Measurements from ENCODE around the gene GYPC. TPM values are rescaled to one million over a fixed set of nuclear protein-coding genes. Genes with fewer than 3 reads are reported as not detected.
A peak's percentile ranks its signal among the peaks of the same experiment; 100 is the strongest.
"Not testable (repeated sequence)": the region's sequence is repeated elsewhere in the genome, so short reads cannot be mapped to it uniquely, and the experiment has no call there.

GYPC gene
- total RNA-seq, 1 experiment from 2014 or later = 60.9 TPM

DNA sequence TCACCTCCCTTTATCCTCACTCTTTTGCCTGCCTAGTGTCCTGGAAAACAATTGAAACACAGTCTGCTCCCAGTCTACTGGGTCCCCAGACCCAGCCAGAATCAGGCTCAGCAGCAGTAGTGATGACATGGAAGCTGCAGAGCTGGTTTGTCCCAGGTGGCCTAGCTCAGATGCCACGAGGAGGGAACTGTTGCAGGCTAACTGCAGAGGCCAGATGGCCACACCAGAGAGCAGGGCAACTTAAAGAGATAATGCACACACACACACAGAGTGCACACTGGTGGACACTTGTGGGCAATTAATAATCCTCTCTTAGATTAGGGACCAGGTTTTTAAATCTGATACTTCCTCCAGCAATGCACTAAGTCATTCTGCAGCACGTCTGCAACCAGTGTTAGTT is 42.4 kb downstream of the GYPC start:
- no peak for DNase-seq (ENCODE audit: low read depth)

DNA sequence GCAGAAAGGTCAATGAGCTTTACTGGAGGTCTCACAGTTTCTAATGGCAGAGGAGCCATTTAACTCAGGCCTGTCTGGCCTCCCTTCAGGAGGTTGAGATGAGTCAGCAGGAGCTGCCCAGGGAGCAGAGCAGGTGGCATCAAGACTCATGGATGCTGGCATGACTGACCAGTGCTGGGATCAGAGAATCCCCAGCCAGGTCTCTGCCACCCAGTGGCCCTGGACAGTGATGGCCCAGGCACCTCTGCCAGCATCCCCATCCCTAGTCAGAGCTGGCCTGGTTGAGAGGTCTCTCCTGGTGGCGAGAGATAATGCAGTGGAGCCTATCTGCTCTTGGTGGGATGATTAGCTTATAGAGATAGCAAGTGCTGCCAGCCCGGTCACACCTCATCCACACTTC is 43.1 kb downstream of the GYPC start:
- DNase-seq (ENCODE audit: low read depth) = peak; percentile 35

DNA sequence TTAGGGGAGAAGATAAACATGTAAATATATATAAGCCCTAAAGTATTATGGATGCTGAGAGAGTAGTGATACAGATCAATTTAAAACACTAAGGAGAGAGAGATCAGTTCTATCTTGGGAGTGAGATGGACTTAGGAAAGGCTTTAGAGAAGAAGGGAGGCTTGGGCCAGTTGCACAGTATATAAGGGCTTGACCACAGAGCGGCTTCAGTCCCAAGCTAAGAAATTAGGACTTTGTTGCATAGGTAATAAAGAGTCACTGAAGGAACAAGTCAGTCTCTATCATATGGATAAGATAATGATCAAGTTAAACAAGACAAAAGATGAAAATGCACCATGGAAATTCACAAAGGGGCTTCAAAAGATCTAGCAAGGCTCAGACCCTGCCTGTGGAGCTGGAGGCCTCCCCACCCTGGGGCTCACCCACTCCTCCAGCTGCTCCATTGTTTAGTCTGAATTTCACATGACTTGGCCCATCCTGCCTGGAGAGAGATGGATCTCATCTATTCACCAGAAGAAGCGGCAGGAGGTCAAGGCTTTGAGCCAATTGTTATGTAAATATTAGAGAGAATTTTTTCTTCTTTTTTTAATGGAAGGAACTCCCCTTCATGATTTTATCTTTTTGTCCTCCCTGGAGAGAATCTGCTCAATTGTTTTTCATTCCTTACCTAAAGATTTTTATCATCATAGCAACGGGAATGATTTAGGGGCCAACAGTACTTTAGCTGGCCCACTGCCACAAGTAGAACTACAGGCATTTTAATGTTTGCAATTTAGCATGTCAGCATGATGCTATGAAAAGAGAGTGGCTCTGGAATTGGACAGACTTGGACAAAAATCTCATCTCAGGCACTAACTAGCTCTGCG is 44.0 kb downstream of the GYPC start:
- DNase-seq (ENCODE audit: low read depth) = no peak

DNA sequence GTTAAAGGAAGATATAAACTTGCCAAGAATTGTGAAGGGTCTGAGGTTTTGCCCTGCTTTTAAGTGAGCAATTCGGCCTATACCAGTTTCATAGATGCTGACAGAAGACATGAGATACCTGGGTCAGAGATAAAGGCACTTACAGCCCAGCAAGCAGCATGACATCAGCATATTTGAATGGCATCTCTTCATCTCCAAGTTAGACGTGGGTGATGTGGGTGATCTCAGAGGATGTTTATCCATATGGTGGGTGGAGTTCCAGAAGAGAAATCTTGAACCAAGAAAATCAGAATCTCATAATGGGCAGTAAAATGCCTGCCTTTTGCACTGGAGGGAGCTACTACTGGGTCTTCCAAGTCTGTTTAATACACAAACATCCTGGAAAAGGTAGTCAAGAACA is 44.7 kb downstream of the GYPC start:
- no peak for DNase-seq (ENCODE audit: low read depth)

DNA sequence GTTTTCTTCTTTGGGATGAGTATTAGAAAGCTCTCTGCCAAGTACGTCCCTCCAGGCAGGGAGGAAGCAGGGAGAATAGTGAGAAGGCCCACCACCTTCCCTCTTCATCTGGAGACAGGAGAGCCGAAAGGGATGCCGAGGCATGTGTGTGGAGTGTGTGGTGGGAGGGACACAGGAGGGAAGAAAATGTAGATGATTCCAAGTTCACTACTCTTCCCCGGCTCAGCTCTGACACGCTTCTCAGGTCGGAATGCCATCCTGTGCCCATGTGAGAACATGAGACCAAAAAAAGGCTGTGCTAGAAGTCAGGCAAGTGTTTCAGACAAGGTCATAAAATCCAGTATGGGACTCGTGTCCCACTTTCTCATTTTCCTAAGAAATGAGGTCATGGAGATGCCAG is 47.4 kb downstream of the GYPC start:
- DNase-seq (ENCODE audit: low read depth) = no peak

DNA sequence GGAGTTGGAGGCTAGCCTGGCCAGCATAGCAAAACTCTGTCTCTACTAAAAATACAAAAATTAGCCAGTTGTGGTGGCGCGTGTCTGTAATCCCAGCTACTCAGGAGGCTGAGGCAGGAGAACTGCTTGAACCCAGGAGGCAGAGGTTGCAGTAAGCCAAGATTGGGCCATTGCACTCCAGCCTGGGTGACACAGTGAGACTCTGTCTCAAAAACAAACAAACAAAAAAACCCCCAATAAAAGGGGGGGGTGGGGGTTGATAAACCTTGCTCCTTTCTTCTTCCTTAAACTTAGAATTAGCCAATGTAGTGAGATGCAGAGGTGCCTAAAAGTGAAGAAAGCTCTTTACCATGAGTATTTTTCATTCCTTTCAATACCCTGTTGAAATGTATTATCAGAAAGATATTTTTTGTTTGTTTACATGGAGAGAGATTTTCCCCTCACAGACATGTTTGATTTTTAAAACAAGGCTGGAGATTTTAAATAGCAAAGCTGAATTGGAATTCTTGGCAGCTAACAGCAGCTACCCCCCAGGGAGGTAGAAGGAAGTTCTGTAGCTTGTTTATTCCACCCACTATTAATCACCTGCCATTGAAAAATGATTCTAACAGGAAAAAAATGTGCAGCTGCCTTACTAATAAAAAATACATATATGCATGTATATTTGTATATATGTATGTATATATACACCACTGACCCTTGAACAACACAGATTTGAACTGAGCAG is 48.6 kb downstream of the GYPC start:
- DNase-seq (ENCODE audit: low read depth) = no peak

DNA sequence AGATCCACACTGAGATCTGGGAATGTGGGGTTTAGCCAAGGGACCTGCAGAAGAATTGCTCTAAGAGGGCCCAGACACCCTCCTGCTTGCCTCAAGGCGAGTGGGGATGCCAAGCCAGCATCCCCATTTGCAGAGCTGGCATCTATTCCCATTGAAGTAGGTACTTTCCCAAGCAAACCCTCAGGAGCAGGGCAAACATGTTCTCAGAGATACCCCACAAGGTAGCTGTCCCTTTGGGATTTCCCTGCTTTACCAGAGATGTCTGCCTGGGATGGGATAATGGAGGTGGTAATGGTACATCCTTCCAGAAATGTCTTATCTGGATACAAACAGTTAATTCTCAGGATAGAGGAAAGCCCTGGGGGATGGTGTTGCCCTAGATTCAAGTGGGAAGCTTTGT is 51.2 kb downstream of the GYPC start:
- DNase-seq (ENCODE audit: low read depth) = no peak

DNA sequence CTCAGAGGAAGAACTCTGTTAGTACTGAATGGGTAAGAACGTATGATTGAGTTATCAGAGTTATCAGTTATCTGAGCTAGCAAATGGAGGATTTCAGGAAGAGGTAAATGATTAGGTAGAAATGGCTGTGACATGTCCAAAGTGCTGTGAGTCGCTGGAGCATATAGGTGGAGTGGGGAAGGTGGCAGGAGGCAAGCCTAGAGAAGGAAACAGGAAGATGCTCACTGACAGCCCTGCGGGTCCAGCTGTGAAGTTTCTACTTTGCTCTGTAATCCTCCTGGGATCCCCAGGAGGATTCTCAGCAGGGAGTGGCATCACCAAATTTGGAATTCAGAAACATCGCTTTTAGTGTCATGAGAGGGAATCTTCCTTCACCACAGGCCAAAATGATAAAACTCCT is 52.0 kb downstream of the GYPC start:
- no peak for DNase-seq (ENCODE audit: low read depth)

DNA sequence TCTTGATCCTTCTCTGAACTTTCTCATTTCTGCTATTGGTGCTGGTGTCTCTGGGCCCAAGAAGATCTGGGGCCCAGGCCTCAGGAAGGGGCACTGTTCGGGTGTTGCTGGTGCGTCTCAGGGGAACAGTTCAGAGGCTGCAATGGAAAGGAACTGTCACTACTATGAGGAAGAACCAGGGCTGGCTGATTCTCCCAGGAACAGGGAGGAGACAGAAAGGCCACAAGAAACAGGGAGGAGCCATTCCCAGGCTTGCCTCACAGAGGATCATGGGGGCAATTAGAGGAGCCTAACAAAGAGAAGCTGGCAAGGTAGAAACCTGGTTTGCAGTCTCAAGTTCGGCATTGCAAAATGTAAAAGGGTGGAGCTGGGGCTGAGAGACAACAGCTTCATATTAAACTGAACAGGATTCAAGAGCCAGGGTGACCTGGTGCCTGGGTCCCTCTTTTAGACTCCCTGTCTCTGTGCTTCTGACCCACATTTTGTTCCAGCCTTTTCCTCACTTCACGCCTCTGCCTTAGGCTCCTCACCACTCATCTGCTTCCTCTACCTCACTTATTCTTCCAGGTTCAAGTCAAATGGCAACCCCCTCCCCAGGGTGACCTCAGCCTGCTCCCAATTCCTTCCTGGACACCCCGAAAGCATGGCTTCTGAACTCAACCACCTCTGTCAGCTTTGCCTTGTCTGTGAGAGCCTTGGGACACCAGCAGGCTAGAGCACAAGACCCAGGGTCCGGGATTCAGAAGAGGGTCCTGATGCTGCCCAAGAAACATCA is 58.4 kb downstream of the GYPC start:
- DNase-seq (ENCODE audit: low read depth) = no peak

DNA sequence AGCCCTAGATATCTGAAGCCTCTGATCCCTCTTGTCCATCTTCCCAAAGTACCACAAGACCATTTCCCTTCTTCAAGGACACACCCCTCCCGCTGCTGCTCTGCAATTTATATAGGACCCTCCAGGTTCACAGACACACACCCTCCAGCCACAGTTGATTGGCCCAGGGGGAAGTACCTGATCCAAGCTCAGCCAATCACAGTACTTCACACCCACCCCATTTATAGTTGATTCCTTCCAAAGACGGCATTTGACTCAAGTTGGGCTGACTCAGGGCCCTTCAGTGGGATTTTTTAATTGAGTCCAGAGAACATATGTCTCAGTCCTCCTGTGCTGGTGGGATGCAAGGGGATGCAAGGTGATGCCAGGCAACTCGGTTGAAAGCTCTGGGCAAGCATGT is 59.2 kb downstream of the GYPC start:
- DNase-seq (ENCODE audit: low read depth) = no peak

DNA sequence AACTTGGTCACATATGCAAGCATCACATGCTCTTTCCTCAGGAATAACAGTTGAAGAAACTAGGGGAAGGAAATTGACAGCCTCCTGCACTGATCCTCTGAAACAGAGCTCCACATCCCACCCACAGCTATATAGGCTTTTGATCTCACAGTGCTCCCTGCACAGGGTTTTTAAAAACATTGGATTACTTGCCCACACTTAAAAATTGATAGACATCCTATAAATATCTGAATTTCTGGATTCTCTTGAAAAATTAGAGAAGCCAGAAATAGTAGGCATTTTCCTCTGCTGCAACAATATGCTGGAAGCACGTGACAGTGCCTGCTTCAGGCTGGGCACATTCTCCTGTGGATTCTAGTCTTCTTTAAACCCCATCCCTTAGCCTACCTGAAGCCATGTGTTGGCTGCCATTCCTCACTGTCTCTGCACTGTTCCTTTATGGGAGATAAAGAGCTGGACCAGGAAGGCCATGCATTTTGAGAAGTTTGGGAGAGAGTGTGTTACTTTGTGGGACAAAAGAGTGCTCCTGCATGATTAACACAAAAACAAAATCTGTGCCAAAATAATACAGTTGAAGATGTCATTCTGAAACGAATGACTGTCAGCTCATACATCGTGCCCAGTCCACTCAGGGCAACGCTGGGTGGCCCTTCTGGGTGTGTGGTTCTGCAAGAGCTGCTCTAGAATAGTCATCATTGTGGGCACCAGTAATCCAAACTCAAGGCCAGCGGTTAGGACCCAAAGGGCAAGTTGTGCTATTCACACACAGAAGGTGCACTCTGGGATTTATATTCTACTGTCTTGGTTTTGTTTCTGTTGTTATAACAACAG is 59.8 kb downstream of the GYPC start:
- no peak for DNase-seq (ENCODE audit: low read depth)

DNA sequence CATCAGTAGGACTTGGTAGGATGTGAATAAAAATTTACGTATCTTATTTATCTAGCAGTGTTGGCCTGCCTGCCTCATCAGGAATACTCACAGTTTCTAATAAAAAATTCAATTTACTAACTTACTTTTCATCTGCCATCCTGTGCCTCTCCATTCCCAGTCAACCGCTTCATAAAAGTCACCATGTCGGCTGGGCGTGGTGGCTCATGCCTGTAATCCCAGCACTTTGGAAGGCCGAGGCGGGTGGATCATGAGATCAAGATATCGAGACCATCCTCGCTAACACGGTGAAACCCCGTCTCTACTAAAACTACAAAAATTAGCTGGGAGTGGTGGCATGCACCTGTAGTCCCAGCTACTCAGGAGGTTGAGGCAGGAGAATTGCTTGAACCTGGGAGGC is 61.3 kb downstream of the GYPC start:
- DNase-seq (ENCODE audit: low read depth) = not testable (repeated sequence)

DNA sequence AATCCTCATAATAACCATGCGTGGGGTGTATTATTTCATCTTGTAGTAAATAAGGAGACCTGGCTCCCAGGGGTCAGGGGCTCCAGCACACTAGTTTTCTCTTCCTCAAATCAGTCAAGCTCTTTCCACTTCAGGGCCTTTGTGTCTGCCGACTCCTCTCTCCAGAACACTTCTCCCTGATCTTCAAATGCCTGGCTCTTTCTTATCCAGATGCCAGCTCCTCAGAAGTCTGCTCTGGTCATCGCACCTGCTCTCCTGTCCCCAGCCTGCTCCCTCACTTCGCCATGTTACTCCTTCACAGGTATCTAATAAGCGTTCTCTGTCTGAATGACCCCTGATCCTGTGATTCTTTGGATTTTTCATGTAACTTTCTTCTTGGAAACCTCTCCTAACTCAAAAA is 62.0 kb downstream of the GYPC start:
- DNase-seq (ENCODE audit: low read depth) = no peak

DNA sequence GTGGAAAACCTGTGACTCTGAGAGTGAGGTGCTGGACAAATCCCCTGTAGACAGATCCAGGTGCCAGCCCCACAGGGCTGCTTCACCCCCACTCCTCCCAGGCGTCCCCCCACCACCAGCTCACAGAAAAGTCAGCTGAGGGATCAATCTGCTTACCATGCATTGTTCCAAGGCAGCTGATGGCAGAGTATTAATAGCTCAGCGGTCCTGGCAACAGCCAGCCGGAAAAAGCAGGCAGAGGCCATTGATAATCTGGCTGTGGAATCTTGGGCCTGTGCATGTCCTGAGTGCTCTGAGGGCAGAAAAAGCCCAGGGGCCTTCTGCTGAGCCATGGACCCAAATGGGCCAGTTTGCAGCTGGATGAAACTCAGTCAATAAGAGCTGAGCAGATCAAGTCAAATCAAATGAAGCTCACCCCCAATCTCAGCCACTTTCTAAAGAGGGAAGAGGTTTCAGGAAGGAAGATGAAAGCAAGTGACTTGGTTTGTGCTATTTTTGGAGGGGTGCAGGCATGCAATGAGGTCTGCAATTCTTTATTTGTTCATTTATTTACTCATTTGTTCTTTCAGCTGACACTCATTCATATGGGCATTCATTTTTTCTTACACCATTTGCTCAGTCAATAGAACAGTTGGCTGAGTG is 63.4 kb downstream of the GYPC start:
- DNase-seq (ENCODE audit: low read depth) = no peak

DNA sequence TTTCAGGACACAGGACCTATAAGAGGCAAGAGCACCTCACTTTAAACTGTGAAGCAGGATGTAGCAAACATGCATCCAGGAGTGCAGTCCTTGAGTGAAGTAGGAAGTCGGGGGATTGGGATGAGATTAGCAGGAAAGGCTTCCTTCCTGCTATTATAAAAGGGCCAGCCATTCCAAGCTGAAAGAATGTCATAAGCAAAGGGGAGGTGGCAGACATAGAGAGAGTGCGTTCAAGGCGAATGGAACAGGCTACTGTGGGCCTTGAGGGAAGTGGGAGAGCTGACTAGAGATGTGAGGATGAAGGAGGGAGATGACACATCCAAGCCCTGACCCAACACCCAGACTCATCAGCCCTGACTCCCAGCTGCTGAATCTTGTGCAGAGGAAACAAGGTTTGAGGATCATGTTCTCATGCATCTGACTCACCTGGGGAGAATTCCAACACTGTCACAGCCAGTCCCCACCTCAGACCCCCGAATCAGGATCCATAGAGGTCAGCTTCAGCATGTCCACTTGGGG is 63.9 kb downstream of the GYPC start:
- DNase-seq (ENCODE audit: low read depth) = peak; percentile 8

DNA sequence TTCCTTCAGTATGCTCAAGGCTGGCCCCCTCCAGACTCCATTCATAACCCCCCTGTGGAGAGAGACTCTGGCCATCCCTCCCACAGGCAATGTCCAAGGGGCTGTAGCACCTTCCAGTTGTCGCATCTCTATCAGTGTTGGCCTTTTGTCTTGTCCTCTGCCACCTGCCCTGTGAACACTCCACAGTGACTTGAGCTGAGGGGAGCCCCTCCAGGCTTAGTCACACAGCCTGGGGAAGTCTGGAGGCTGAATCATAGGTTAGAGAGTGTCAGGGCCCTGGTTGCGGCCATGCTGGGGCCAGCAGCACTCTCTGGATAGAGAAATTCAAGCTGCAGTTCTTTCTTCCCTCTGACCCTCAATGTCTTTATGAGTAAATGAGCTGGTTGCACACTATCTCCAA is 64.7 kb downstream of the GYPC start:
- DNase-seq (ENCODE audit: low read depth) = no peak

DNA sequence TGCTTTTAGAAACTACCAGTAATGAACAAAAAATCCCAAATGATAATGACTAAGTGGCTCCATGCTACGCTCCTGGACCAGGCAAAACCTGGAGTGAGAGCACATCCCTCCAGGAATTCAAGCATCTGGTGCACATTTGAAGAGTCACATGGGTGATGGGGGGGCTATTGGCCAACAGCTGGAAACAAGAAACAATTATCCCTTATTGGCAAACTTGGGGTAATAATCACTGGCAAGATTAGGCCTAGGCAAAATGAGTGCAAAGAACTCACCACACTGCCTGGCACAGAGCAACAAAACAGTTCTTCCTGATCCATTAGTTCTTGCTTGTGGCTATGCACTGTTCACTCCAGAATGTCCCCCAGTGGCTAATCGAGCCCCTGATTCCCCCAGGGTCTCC is 66.1 kb downstream of the GYPC start:
- no peak for DNase-seq (ENCODE audit: low read depth)

DNA sequence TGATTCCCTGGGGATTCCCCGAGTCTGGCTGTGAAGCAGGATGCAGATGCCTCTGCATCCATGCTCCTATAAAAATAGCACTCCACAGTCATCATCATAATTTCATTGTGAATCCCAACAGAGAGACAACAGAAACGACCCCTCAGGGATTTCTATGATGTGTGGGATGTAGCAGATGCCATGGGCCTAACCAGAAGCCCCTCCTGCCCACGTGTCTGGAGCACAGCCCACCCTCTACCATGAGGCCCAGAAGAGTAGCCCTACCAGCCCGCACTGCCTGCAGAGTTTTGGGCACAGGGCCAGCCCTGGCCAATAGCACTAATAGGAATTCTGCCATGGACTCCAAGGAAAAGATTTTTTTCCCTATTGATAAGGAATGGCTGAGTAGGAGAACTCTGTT is 66.6 kb downstream of the GYPC start:
- no peak for DNase-seq (ENCODE audit: low read depth)

DNA sequence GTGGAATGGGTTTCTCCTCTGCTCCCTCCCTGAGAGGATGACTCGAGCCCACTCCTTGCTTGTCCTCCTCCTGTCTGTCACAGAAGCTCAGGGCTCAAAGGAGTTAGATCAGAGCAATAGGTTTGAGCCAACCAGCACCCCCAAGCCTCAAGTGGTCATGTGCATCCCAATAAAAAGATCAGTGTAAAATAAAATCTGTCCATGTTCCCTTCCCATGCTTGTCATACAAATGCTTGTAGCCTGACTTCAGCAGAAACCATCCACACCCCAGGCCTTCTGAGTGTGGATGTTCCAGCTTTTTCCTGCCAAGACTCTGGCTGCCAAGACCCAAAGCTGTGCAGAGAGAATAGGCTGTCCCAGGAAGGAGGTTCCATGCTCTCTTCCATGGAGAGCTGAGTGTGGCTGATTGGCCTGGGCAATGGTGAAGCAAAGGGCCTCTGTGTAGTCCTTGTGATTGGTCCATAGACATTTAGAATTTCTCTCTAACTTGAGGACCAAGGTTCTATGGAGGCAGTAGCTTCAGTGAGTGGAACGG is 67.4 kb downstream of the GYPC start:
- no peak for DNase-seq (ENCODE audit: low read depth)

DNA sequence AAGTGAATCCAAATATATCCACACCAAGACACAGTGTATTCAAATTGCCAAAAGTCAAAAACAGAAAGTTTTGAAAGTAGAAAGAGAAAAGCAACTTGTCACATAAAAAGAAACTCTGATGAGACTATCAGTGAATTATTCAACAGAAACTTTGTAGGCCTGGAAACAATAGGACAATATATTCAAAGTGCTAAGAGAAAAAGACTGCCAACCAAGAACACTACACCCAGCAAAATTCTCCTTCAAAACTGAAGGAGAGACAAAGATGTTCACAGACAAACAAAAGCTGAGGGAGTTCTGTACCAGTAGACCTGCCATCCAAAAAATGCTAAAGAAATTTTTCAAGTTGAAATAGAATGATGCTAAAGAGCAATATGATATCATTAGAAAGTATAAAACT is 69.6 kb downstream of the GYPC start:
- DNase-seq (ENCODE audit: low read depth) = no peak
